ENCODE measurements around the gene STYXL1. TPM values are rescaled to one million over a fixed set of nuclear protein-coding genes. Genes with fewer than 3 reads are reported as not detected.
"Not testable (repeated sequence)": the region's sequence is repeated elsewhere in the genome, so short reads cannot be mapped to it uniquely, and the experiment has no call there.

Gene STYXL1
- total RNA-seq, 1 donor = 10.8 TPM

GRCh38 chr7:76023002-76023401 is 24.8 kb downstream of the STYXL1 start:
- Histone ChIP-seq H3K9me3 (ENCODE audit: low read depth, low read length) (no peaks in the 10 kb centered on the region), H3K4me1 (ENCODE audit: insufficient read depth, low read length) (peaks cover 30% of the 10 kb centered on the region), H3K4me3 (ENCODE audit: low read length) (no peak overlapping the region), H3K27me3 (ENCODE audit: insufficient read depth, low read length) (no peaks in the 10 kb centered on the region)

GRCh38 chr7:76022026-76022780 is 25.6 kb downstream of the STYXL1 start:
- no peaks in the 10 kb centered on the region for H3K9me3 ChIP-seq (ENCODE audit: low read depth, low read length)
- H3K4me1 ChIP-seq (ENCODE audit: insufficient read depth, low read length) = peaks cover 30% of the 10 kb centered on the region
- H3K4me3 ChIP-seq (ENCODE audit: low read length) = no peak overlapping the region
- H3K27me3 ChIP-seq (ENCODE audit: insufficient read depth, low read length) = no peaks in the 10 kb centered on the region

- H3K9me3 ChIP-seq (ENCODE audit: low read depth, low read length) = no peaks in the 10 kb centered on the region
Observed at GRCh38 chr7:76020031-76020714, 27.6 kb downstream of the STYXL1 start.

GRCh38 chr7:76018520-76018919 is 29.3 kb downstream of the STYXL1 start:
- H3K27me3 ChIP-seq (ENCODE audit: insufficient read depth, low read length); H3K9me3 ChIP-seq (ENCODE audit: low read depth, low read length); H3K4me3 ChIP-seq (ENCODE audit: low read length): not testable (repeated sequence)
- H3K4me1 ChIP-seq (ENCODE audit: insufficient read depth, low read length) = peaks cover 28% of the 10 kb centered on the region

More at GRCh38 chr7:76020031-76020714, 27.6 kb downstream of the STYXL1 start:
- peaks cover 30% of the 10 kb centered on the region for H3K4me1 ChIP-seq (ENCODE audit: insufficient read depth, low read length)
- no peaks in the 10 kb centered on the region for H3K27me3 ChIP-seq (ENCODE audit: insufficient read depth, low read length)
- no peak overlapping the region for H3K4me3 ChIP-seq (ENCODE audit: low read length)

GRCh38 chr7:76016191-76016947 is 31.4 kb downstream of the STYXL1 start:
- Histone ChIP-seq H3K27me3 (ENCODE audit: insufficient read depth, low read length) (no peaks in the 10 kb centered on the region), H3K4me3 (ENCODE audit: low read length) (no peak overlapping the region), H3K4me1 (ENCODE audit: insufficient read depth, low read length) (peaks cover 11% of the 10 kb centered on the region), H3K9me3 (ENCODE audit: low read depth, low read length) (no peaks in the 10 kb centered on the region)

- Histone ChIP-seq H3K27me3 (ENCODE audit: insufficient read depth, low read length) (no peaks in the 10 kb centered on the region), H3K9me3 (ENCODE audit: low read depth, low read length) (no peaks in the 10 kb centered on the region), H3K4me1 (ENCODE audit: insufficient read depth, low read length) (peaks cover 26% of the 10 kb centered on the region), H3K4me3 (ENCODE audit: low read length) (no peak overlapping the region)
Observed at GRCh38 chr7:76011442-76011861, 36.3 kb downstream of the STYXL1 start.

GRCh38 chr7:76009672-76010600 is 37.9 kb downstream of the STYXL1 start:
- Histone ChIP-seq H3K4me3 (ENCODE audit: low read length) (no peak overlapping the region), H3K4me1 (ENCODE audit: insufficient read depth, low read length) (peaks cover 26% of the 10 kb centered on the region), H3K9me3 (ENCODE audit: low read depth, low read length) (no peaks in the 10 kb centered on the region), H3K27me3 (ENCODE audit: insufficient read depth, low read length) (no peaks in the 10 kb centered on the region)

GRCh38 chr7:76008156-76008687 is 39.6 kb downstream of the STYXL1 start:
- H3K27me3 ChIP-seq (ENCODE audit: insufficient read depth, low read length) = no peaks in the 10 kb centered on the region
- H3K4me1 ChIP-seq (ENCODE audit: insufficient read depth, low read length) = peaks cover 26% of the 10 kb centered on the region
- no peaks in the 10 kb centered on the region for H3K9me3 ChIP-seq (ENCODE audit: low read depth, low read length)
- no peak overlapping the region for H3K4me3 ChIP-seq (ENCODE audit: low read length)

GRCh38 chr7:76005004-76005403 is 42.8 kb downstream of the STYXL1 start:
- H3K27me3 ChIP-seq (ENCODE audit: insufficient read depth, low read length); H3K4me3 ChIP-seq (ENCODE audit: low read length); H3K9me3 ChIP-seq (ENCODE audit: low read depth, low read length): not testable (repeated sequence)
- H3K4me1 ChIP-seq (ENCODE audit: insufficient read depth, low read length) = peaks cover 20% of the 10 kb centered on the region

GRCh38 chr7:76003351-76003750 is 44.4 kb downstream of the STYXL1 start:
- Histone ChIP-seq H3K27me3 (ENCODE audit: insufficient read depth, low read length) (no peaks in the 10 kb centered on the region), H3K9me3 (ENCODE audit: low read depth, low read length) (no peaks in the 10 kb centered on the region), H3K4me1 (ENCODE audit: insufficient read depth, low read length) (peaks cover 3% of the 10 kb centered on the region), H3K4me3 (ENCODE audit: low read length) (no peak overlapping the region)

GRCh38 chr7:76002822-76003221 is 45.0 kb downstream of the STYXL1 start:
- Histone ChIP-seq H3K4me1 (ENCODE audit: insufficient read depth, low read length) (no peaks in the 10 kb centered on the region), H3K4me3 (ENCODE audit: low read length) (no peak overlapping the region), H3K9me3 (ENCODE audit: low read depth, low read length) (no peaks in the 10 kb centered on the region), H3K27me3 (ENCODE audit: insufficient read depth, low read length) (no peaks in the 10 kb centered on the region)

- no peaks in the 10 kb centered on the region for H3K9me3 ChIP-seq (ENCODE audit: low read depth, low read length)
- H3K4me3 ChIP-seq (ENCODE audit: low read length) = no peak overlapping the region
- no peaks in the 10 kb centered on the region for H3K27me3 ChIP-seq (ENCODE audit: insufficient read depth, low read length)
- peaks cover under 1% of the 10 kb centered on the region for H3K4me1 ChIP-seq (ENCODE audit: insufficient read depth, low read length)
Observed at GRCh38 chr7:76002139-76002538, 45.7 kb downstream of the STYXL1 start.

- Histone ChIP-seq H3K4me3 (ENCODE audit: low read length) (no peak overlapping the region), H3K4me1 (ENCODE audit: insufficient read depth, low read length) (peaks cover 16% of the 10 kb centered on the region), H3K27me3 (ENCODE audit: insufficient read depth, low read length) (no peaks in the 10 kb centered on the region), H3K9me3 (ENCODE audit: low read depth, low read length) (no peaks in the 10 kb centered on the region)
Observed at GRCh38 chr7:76000566-76000965, 47.2 kb downstream of the STYXL1 start.

- H3K4me1 ChIP-seq (ENCODE audit: insufficient read depth, low read length) = peaks cover 32% of the 10 kb centered on the region
- H3K9me3 ChIP-seq (ENCODE audit: low read depth, low read length) = no peaks in the 10 kb centered on the region
- no peak overlapping the region for H3K4me3 ChIP-seq (ENCODE audit: low read length)
- H3K27me3 ChIP-seq (ENCODE audit: insufficient read depth, low read length) = no peaks in the 10 kb centered on the region
Observed at GRCh38 chr7:75998038-75998437, 49.8 kb downstream of the STYXL1 start.

Data from mononuclear cell (primary cell).